HEK293 (cell line): Measurements from ENCODE around the gene PCBP3.
A peak's percentile ranks its signal among the peaks of the same experiment; 100 is the strongest.

Source experiments
- CTCF ChIA-PET: fragments of 350-600 bp; formaldehyde crosslinking; extraction: SDS; loops from one replicate; lab custom pipeline; 2021; ENCODE audit warnings: antibody characterized with exemption; lab: Yijun Ruan, JAX
- POLR2A ChIA-PET: fragments of 300-600 bp; formaldehyde crosslinking; extraction: SDS; loops from one replicate; lab custom pipeline; 2020; ENCODE audit warnings: antibody characterized with exemption, inconsistent platforms; lab: Yijun Ruan, JAX
- H3K27ac ChIP-seq: fragments of 200-500 bp; sonication (Bioruptor generic); 2 replicates; pipeline ENCODE4 v1.5.1; 2014; ENCODE audit warnings: low read depth, low read length, control low read depth, inconsistent platforms; ENCODE audit errors: extremely low read depth
- H3K36me3 ChIP-seq, 2 experiments: fragments of 200-500 bp in 1 of 2; sonication (Bioruptor generic) in 1 of 2; 1 replicate in 1 of 2; 2 replicates in 1 of 2; pipeline ENCODE4 v1.5.1; 2014 to 2017; ENCODE audit warnings: inconsistent platforms in 2 of 2, low read length in 2 of 2; ENCODE audit not compliant: control insufficient read depth in 2 of 2, insufficient read depth in 1 of 2
- H3K4me1 ChIP-seq: fragments of 200-500 bp; sonication (Bioruptor generic); 2 replicates; pipeline ENCODE4 v1.5.1; 2014; ENCODE audit warnings: mild to moderate bottlenecking, low read length, inconsistent platforms; ENCODE audit not compliant: control insufficient read depth, insufficient read depth
- H3K4me3 ChIP-seq: 2 replicates; pipeline ENCODE4 v1.5.1; 2011; ENCODE audit warnings: low read depth, mild to moderate bottlenecking, control low read depth, low read length, moderate library complexity
- H3K9me3 ChIP-seq: fragments of 200-500 bp; sonication (Bioruptor generic); 2 replicates; pipeline ENCODE4 v1.5.1; 2014; ENCODE audit warnings: low read depth, low read length, inconsistent platforms; ENCODE audit not compliant: control insufficient read depth, insufficient read depth
- BCL11A ChIP-seq: fragments of 450-650 bp; formaldehyde crosslinking; IDR thresholded peaks from 2 replicates; pipeline ENCODE4 v1.5.1; 2016; ENCODE audit warnings: low read depth, missing biosample characterization, missing genetic modification characterization
- OSR2 ChIP-seq: fragments of 450-650 bp; formaldehyde crosslinking; IDR thresholded peaks from 2 replicates; pipeline ENCODE4 v1.5.1; 2016; ENCODE audit warnings: missing biosample characterization, missing genetic modification characterization
- OVOL3 ChIP-seq: fragments of 450-650 bp; formaldehyde crosslinking; IDR thresholded peaks from 2 replicates; pipeline ENCODE4 v1.5.1; 2016; ENCODE audit warnings: missing biosample characterization, missing genetic modification characterization
- YY1 ChIP-seq: fragments of 450-650 bp; formaldehyde crosslinking; IDR thresholded peaks from 2 replicates; pipeline ENCODE4 v1.5.1; 2018; ENCODE audit warnings: missing biosample characterization, missing genetic modification characterization
- ZBTB1 ChIP-seq: fragments of 450-650 bp; formaldehyde crosslinking; IDR thresholded peaks from 2 replicates; pipeline ENCODE4 v1.5.1; 2016; ENCODE audit warnings: missing biosample characterization, missing genetic modification characterization
- ZFP69B ChIP-seq: fragments of 450-650 bp; formaldehyde crosslinking; IDR thresholded peaks from 2 replicates; pipeline ENCODE4 v1.5.1; 2016; ENCODE audit warnings: missing biosample characterization, missing genetic modification characterization
- ZIC2 ChIP-seq: fragments of 450-650 bp; formaldehyde crosslinking; IDR thresholded peaks from 2 replicates; pipeline ENCODE4 v1.5.1; 2016; ENCODE audit warnings: missing biosample characterization, missing genetic modification characterization
- ZNF112 ChIP-seq: fragments of 450-650 bp; formaldehyde crosslinking; IDR thresholded peaks from 2 replicates; pipeline ENCODE4 v1.5.0; 2017; ENCODE audit warnings: missing biosample characterization, missing genetic modification characterization
- ZNF211 ChIP-seq: fragments of 450-650 bp; formaldehyde crosslinking; IDR thresholded peaks from 2 replicates; pipeline ENCODE4 v1.5.1; 2016; ENCODE audit warnings: low read depth, missing biosample characterization, missing genetic modification characterization
- ZNF239 ChIP-seq: fragments of 450-650 bp; formaldehyde crosslinking; IDR thresholded peaks from 2 replicates; pipeline ENCODE4 v1.5.1; 2016; ENCODE audit warnings: missing biosample characterization, missing genetic modification characterization
- ZNF302 ChIP-seq: fragments of 450-650 bp; formaldehyde crosslinking; IDR thresholded peaks from 2 replicates; pipeline ENCODE4 v1.5.1; 2016; ENCODE audit warnings: missing biosample characterization, missing genetic modification characterization, low read depth
- ZNF354C ChIP-seq: fragments of 450-650 bp; formaldehyde crosslinking; IDR thresholded peaks from 2 replicates; pipeline ENCODE4 v1.5.1; 2016; ENCODE audit warnings: missing biosample characterization, missing genetic modification characterization, low read depth, borderline replicate concordance
- ZNF48 ChIP-seq: fragments of 450-650 bp; formaldehyde crosslinking; IDR thresholded peaks from 2 replicates; pipeline ENCODE4 v1.5.1; 2016; ENCODE audit warnings: missing biosample characterization, missing genetic modification characterization
- ZNF514 ChIP-seq: fragments of 450-650 bp; formaldehyde crosslinking; IDR thresholded peaks from 2 replicates; pipeline ENCODE4 v1.5.1; 2016; ENCODE audit warnings: missing biosample characterization, missing genetic modification characterization
- ZNF549 ChIP-seq: fragments of 450-650 bp; IDR thresholded peaks from 2 replicates; pipeline ENCODE4 v1.5.1; 2018; ENCODE audit warnings: missing biosample characterization, missing genetic modification characterization, mild to moderate bottlenecking, inconsistent platforms, moderate library complexity
- ZNF596 ChIP-seq: fragments of 450-650 bp; IDR thresholded peaks from 2 replicates; pipeline ENCODE4 v1.5.0; 2018; ENCODE audit warnings: missing biosample characterization, mild to moderate bottlenecking, missing genetic modification characterization, moderate library complexity
- ZNF621 ChIP-seq: fragments of 450-650 bp; formaldehyde crosslinking; IDR thresholded peaks from 2 replicates; pipeline ENCODE4 v1.5.1; 2017; ENCODE audit warnings: missing biosample characterization, missing genetic modification characterization
- ZNF658 ChIP-seq: fragments of 450-650 bp; formaldehyde crosslinking; IDR thresholded peaks from 2 replicates; pipeline ENCODE4; 2016; ENCODE audit warnings: missing biosample characterization, missing genetic modification characterization
- ZNF677 ChIP-seq: fragments of 450-650 bp; IDR thresholded peaks from 2 replicates; pipeline ENCODE4 v1.5.0; 2018; ENCODE audit warnings: missing biosample characterization, mild to moderate bottlenecking, missing genetic modification characterization, moderate library complexity
- ZNF747 ChIP-seq: fragments of 450-650 bp; formaldehyde crosslinking; IDR thresholded peaks from 2 replicates; pipeline ENCODE4 v1.5.1; 2016; ENCODE audit warnings: missing biosample characterization, missing genetic modification characterization
- ZNF785 ChIP-seq: fragments of 450-650 bp; formaldehyde crosslinking; IDR thresholded peaks from 2 replicates; pipeline ENCODE4 v1.5.1; 2016; ENCODE audit warnings: missing biosample characterization, missing genetic modification characterization
- ZNF830 ChIP-seq: fragments of 450-650 bp; IDR thresholded peaks from 2 replicates; pipeline ENCODE4 v1.5.0; 2018; ENCODE audit warnings: missing biosample characterization, missing genetic modification characterization, low read depth, mild to moderate bottlenecking, moderate library complexity
- TF ChIP-seq, protein P1 (sequence below): fragments of 450-650 bp; formaldehyde crosslinking; IDR thresholded peaks from 2 replicates; pipeline ENCODE4 v1.5.1; 2016; ENCODE audit warnings: missing biosample characterization, missing genetic modification characterization
- TF ChIP-seq, protein P2 (sequence below): fragments of 450-650 bp; formaldehyde crosslinking; conservative IDR thresholded peaks from 2 replicates; pipeline ENCODE4 v1.5.1; 2016; ENCODE audit warnings: low read depth, missing biosample characterization, missing genetic modification characterization
- TF ChIP-seq, protein P3 (sequence below): fragments of 450-650 bp; formaldehyde crosslinking; IDR thresholded peaks from 2 replicates; pipeline ENCODE4 v1.5.1; 2016; ENCODE audit warnings: missing biosample characterization, missing genetic modification characterization
- TF ChIP-seq, protein P4 (sequence below): fragments of 450-650 bp; formaldehyde crosslinking; IDR thresholded peaks from 2 replicates; pipeline ENCODE4 v1.5.1; 2016; ENCODE audit warnings: missing biosample characterization, missing genetic modification characterization
- TF ChIP-seq, protein P5 (sequence below): fragments of 450-650 bp; formaldehyde crosslinking; IDR thresholded peaks from 2 replicates; pipeline ENCODE4 v1.5.1; 2016; ENCODE audit warnings: missing biosample characterization, missing genetic modification characterization
- TF ChIP-seq, protein P6 (sequence below): fragments of 450-650 bp; formaldehyde crosslinking; IDR thresholded peaks from 2 replicates; pipeline ENCODE4 v1.5.1; 2017; ENCODE audit warnings: missing biosample characterization, missing genetic modification characterization

PCBP3 gene

DNA sequence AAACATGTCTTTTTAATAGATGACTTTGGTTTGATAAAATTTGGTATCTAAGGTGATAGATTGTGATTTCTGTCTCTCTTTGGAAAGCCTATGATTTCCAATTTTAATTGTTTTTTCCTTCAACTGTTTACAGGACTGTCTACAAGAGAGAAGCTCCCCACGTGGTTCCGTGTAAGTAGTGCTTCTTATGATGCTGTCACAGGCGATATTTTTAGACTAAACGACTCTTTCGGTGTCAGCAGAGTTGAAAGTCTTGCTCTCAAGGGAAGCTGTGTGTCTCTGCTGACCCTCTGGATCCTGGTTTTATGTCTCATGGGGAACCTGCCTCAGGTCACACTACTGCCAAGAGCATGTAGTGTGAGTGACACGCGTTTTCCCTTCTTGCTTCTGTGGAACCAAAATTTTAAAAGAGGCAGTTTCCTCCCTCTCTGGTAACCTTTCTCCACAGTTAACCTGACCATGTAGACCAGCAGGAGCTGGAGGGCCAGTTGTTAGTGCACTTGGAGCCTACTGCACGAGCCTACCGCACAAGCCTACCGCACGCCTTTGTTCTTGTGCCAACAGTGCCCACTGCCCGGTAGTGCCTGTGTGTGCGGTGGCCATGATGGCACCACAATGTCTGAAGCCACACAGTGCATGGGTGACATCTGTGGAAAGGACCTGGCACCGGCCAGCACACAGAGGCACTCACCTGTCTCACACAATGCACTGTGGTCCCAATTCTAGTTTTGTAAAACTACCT, 91.9 kb downstream of the PCBP3 start:
- H3K27ac ChIP-seq = no peak overlapping the region

DNA sequence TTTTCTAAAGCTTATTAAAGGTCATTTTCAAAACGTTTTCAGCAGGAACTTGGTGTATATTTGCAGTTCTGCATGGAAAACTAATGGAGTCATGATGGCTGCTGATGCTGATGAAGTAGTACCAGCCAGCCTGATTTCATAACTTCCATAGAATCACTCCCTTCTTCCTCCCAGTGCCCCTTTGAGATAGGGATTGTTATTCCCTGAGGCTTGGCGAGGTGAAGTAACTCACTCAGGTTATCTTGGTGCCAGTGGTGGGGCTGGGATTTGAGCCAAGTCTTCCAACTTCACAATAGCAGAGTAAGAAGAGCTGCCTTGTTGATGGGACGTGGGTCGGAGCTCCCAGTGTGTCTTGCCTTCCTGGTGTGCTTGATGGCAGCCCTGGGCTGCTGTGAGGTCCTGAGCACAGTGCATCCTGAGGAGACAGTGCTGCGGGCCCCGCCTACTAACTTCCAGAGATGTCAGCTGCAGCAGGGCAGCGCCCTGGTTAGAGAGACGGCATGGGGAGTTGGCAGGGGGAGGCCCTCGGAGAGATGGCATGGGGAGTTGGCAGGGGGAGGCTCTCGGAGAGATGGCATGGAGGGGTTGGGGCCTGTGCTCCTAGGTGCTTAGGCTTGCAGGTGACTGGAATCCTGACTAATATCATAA, 92.6 kb downstream of the PCBP3 start:
- no peaks in the 10 kb centered on the region for H3K4me1 ChIP-seq
- no peaks in the 10 kb centered on the region for H3K9me3 ChIP-seq
- ChIA-PET POLR2A (no interaction called here), CTCF (no interaction called here)
- no peaks in the 10 kb centered on the region for H3K36me3 ChIP-seq
- TF ChIP-seq ZFP69B (tag by site-specific recombination) (peak; percentile 20; the same call in 1 of the 2 replicates), YY1 (tag by site-specific recombination) (no peak), ZNF514 (tag by site-specific recombination) (no peak), ZNF658 (tag by site-specific recombination) (no peak), ZNF354C (tag by site-specific recombination) (no peak), ZNF785 (tag by site-specific recombination) (no peak), ZNF239 (tag by site-specific recombination) (no peak), ZIC2 (tag by site-specific recombination) (peak; percentile 97)
- TF ChIP-seq, protein P1, sequence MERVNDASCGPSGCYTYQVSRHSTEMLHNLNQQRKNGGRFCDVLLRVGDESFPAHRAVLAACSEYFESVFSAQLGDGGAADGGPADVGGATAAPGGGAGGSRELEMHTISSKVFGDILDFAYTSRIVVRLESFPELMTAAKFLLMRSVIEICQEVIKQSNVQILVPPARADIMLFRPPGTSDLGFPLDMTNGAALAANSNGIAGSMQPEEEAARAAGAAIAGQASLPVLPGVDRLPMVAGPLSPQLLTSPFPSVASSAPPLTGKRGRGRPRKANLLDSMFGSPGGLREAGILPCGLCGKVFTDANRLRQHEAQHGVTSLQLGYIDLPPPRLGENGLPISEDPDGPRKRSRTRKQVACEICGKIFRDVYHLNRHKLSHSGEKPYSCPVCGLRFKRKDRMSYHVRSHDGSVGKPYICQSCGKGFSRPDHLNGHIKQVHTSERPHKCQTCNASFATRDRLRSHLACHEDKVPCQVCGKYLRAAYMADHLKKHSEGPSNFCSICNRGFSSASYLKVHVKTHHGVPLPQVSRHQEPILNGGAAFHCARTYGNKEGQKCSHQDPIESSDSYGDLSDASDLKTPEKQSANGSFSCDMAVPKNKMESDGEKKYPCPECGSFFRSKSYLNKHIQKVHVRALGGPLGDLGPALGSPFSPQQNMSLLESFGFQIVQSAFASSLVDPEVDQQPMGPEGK = no peak
- TF ChIP-seq, protein P2, sequence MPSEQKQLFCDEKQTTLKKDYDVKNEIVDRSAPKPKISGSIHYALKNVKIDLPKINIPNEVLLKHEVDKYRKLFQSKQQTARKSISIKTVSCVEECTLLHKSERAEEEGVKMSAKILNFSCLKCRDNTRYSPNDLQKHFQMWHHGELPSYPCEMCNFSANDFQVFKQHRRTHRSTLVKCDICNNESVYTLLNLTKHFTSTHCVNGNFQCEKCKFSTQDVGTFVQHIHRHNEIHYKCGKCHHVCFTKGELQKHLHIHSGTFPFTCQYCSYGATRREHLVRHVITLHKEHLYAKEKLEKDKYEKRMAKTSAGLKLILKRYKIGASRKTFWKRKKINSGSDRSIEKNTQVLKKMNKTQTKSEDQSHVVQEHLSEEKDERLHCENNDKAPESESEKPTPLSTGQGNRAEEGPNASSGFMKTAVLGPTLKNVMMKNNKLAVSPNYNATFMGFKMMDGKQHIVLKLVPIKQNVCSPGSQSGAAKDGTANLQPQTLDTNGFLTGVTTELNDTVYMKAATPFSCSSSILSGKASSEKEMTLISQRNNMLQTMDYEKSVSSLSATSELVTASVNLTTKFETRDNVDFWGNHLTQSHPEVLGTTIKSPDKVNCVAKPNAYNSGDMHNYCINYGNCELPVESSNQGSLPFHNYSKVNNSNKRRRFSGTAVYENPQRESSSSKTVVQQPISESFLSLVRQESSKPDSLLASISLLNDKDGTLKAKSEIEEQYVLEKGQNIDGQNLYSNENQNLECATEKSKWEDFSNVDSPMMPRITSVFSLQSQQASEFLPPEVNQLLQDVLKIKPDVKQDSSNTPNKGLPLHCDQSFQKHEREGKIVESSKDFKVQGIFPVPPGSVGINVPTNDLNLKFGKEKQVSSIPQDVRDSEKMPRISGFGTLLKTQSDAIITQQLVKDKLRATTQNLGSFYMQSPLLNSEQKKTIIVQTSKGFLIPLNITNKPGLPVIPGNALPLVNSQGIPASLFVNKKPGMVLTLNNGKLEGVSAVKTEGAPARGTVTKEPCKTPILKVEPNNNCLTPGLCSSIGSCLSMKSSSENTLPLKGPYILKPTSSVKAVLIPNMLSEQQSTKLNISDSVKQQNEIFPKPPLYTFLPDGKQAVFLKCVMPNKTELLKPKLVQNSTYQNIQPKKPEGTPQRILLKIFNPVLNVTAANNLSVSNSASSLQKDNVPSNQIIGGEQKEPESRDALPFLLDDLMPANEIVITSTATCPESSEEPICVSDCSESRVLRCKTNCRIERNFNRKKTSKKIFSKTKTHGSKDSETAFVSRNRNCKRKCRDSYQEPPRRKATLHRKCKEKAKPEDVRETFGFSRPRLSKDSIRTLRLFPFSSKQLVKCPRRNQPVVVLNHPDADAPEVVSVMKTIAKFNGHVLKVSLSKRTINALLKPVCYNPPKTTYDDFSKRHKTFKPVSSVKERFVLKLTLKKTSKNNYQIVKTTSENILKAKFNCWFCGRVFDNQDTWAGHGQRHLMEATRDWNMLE = no peak
- TF ChIP-seq, protein P3, sequence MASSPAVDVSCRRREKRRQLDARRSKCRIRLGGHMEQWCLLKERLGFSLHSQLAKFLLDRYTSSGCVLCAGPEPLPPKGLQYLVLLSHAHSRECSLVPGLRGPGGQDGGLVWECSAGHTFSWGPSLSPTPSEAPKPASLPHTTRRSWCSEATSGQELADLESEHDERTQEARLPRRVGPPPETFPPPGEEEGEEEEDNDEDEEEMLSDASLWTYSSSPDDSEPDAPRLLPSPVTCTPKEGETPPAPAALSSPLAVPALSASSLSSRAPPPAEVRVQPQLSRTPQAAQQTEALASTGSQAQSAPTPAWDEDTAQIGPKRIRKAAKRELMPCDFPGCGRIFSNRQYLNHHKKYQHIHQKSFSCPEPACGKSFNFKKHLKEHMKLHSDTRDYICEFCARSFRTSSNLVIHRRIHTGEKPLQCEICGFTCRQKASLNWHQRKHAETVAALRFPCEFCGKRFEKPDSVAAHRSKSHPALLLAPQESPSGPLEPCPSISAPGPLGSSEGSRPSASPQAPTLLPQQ (tag by site-specific recombination) = 0 out of 2 replicates have a peak, but pooled peaks have one; percentile 52
- H3K4me3 ChIP-seq = no peak overlapping the region
- H3K27ac ChIP-seq = no peak overlapping the region

More for the DNA sequence above, 91.9 kb downstream of the PCBP3 start:
- Histone ChIP-seq H3K4me1 (no peaks in the 10 kb centered on the region), H3K9me3 (no peaks in the 10 kb centered on the region), H3K36me3 (no peaks in the 10 kb centered on the region), H3K4me3 (no peak overlapping the region)
- TF ChIP-seq ZNF112 (tag by site-specific recombination) (no peak), OSR2 (tag by site-specific recombination) (no peak), ZNF302 (tag by site-specific recombination) (no peak), ZNF549 (tag by site-specific recombination) (no peak), ZNF48 (no peak), ZNF211 (tag by site-specific recombination) (no peak), ZNF596 (no peak), ZNF514 (tag by site-specific recombination) (no peak), ZNF747 (tag by site-specific recombination) (no peak), ZBTB1 (no peak), ZNF677 (no peak), BCL11A (tag by site-specific recombination) (no peak), ZNF621 (tag by site-specific recombination) (no peak), ZNF785 (tag by site-specific recombination) (no peak), OVOL3 (tag by site-specific recombination) (no peak), ZNF830 (tag by site-specific recombination) (no peak)
- TF ChIP-seq, protein P4, sequence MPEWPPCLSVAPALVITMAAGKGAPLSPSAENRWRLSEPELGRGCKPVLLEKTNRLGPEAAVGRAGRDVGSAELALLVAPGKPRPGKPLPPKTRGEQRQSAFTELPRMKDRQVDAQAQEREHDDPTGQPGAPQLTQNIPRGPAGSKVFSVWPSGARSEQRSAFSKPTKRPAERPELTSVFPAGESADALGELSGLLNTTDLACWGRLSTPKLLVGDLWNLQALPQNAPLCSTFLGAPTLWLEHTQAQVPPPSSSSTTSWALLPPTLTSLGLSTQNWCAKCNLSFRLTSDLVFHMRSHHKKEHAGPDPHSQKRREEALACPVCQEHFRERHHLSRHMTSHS = no peak
- TF ChIP-seq, protein P5, sequence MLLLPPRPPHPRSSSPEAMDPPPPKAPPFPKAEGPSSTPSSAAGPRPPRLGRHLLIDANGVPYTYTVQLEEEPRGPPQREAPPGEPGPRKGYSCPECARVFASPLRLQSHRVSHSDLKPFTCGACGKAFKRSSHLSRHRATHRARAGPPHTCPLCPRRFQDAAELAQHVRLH (tag by site-specific recombination) = no peak
- TF ChIP-seq, protein P6, sequence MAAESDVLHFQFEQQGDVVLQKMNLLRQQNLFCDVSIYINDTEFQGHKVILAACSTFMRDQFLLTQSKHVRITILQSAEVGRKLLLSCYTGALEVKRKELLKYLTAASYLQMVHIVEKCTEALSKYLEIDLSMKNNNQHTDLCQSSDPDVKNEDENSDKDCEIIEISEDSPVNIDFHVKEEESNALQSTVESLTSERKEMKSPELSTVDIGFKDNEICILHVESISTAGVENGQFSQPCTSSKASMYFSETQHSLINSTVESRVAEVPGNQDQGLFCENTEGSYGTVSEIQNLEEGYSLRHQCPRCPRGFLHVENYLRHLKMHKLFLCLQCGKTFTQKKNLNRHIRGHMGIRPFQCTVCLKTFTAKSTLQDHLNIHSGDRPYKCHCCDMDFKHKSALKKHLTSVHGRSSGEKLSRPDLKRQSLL = no peak
- ChIA-PET POLR2A (no interaction called here), CTCF (interaction anchor here (0.7 kb wide), 1 partner anchor 140 kb away, joined by 3 read pairs; no protein-coding TSS in a partner anchor)
